Stimulated activated CD8-positive, alpha-beta memory T cell treated with anti-CD3 and anti-CD28 coated beads, Interleukin-4, amount 100 ng/mL, for 4 hours (primary cell): ENCODE measurements around the gene TUBB3.
"Not testable (repeated sequence)": the region's sequence is repeated elsewhere in the genome, so short reads cannot be mapped to it uniquely, and the experiment has no call there.

ENCODE experiments used
- DNase-seq, 2 donors: peaks; one replicate each; pipeline ENCODE4 v3.0.0-alpha.2; 2020; ENCODE audit warnings: low read depth in 2 of 2, low spot score in 1 of 2

Gene TUBB3

GRCh38 chr16:89922884-89923639 is at the start of gene TUBB3:
Gene TUBB3 (plus strand): TSS chr16:89923342. CDS start chr16:89923402, 60 bp downstream.
- no peak for DNase-seq

GRCh38 chr16:89873972-89874689 is 49.0 kb upstream of the TUBB3 start:
- peak; percentile 90 to 93 for DNase-seq

GRCh38 chr16:89879123-89879522 is 44.0 kb upstream of the TUBB3 start:
- not testable (repeated sequence) for DNase-seq

- DNase-seq, result no peak
These were observed 42.4 kb upstream of the TUBB3 start for GRCh38 chr16:89880477-89881367.

- no peak for DNase-seq
These were observed 41.8 kb upstream of the TUBB3 start for GRCh38 chr16:89881368-89881730.

GRCh38 chr16:89883346-89884040 is 39.6 kb upstream of the TUBB3 start:
- no peak for DNase-seq

GRCh38 chr16:89884041-89884421 is 39.1 kb upstream of the TUBB3 start:
- DNase-seq, result no peak

- DNase-seq, result no peak
These were observed 35.9 kb upstream of the TUBB3 start for GRCh38 chr16:89887243-89887642.

- DNase-seq, result no peak
These were observed 32.9 kb upstream of the TUBB3 start for GRCh38 chr16:89890200-89890599.

GRCh38 chr16:89890886-89891657 is 32.1 kb upstream of the TUBB3 start:
- DNase-seq, result no peak

- DNase-seq, result no peak
These were observed 31.0 kb upstream of the TUBB3 start for GRCh38 chr16:89892055-89892630.

- no peak for DNase-seq
These were observed 30.5 kb upstream of the TUBB3 start for GRCh38 chr16:89892635-89893034.

- DNase-seq, result no peak
These were observed 29.2 kb upstream of the TUBB3 start for GRCh38 chr16:89893642-89894548.

- DNase-seq, result no peak
These were observed 27.5 kb upstream of the TUBB3 start for GRCh38 chr16:89895482-89896250.

GRCh38 chr16:89897204-89897603 is 25.9 kb upstream of the TUBB3 start:
- DNase-seq, result no peak

GRCh38 chr16:89898201-89898967 is 24.8 kb upstream of the TUBB3 start:
- no peak for DNase-seq

GRCh38 chr16:89899879-89900481 is 23.2 kb upstream of the TUBB3 start:
- no peak for DNase-seq
